GM12892 (cell line): ENCODE measurements around the gene TCEA2.

ENCODE experiments used
- DNase-seq: peaks from one replicate; pipeline ENCODE4 v3.0.0; 2011; ENCODE audit not compliant: insufficient read length
- FAIRE-seq: peaks from 2 replicates; lab custom pipeline; 2011; peaks lifted over from hg19 to GRCh38; lab: Jason Lieb, UNC
- POLR2A ChIP-seq: IDR thresholded peaks from 2 replicates; pipeline ENCODE4 v1.6.1; 2011; ENCODE audit warnings: low read depth, low read length, control low read depth
- POLR2AphosphoS5 ChIP-seq: IDR thresholded peaks from 2 replicates; pipeline ENCODE4 v1.6.1; 2011; ENCODE audit warnings: low read depth, low read length, control low read depth
- TAF1 ChIP-seq: IDR thresholded peaks from 2 replicates; pipeline ENCODE4 v1.6.1; 2011; ENCODE audit warnings: low read depth, mild to moderate bottlenecking, control low read depth, low read length, borderline replicate concordance

The TCEA2 gene

DNA sequence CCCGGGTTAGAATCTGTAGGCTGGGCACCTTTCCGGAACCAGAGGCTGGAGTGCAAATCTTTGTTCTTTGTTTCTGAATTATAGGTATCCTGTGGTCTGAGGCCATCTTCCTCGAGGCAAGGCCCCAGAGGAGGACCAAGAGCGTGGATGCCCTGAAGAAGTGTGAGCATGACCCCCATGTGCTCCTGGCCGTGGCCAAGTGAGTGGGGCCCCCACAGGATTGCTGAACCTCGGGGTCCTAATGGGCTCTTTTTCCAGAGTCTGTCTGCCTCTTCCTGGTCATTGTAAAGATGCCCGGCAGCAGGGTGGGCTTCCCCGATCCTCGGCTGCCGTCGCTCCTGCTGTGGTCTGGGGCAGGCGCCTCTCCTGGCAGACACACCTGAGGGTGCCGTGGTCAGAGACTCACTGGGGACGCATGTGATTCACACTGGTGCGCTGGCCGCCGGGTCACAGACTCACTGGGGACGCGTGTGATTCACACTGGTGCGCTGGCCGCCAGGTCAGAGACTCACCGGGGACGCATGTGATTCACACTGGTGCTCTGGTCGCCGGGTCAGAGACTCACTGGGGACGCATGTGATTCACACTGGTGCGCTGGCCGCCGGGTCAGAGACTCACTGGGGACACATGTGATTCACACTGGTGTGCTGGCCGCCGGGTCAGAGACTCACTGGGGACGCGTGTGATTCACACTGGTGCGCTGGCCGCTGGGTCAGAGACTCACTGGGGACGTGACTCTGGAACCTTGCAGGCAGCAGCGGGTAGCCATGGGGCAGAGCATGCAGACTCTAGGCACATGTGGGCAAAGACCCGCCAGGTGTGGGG is 33.5 kb upstream of the TCEA2 start:
- no peak for FAIRE-seq
- DNase-seq: no peak
- TF ChIP-seq POLR2A (no peak), POLR2AphosphoS5 (no peak), TAF1 (no peak)

DNA sequence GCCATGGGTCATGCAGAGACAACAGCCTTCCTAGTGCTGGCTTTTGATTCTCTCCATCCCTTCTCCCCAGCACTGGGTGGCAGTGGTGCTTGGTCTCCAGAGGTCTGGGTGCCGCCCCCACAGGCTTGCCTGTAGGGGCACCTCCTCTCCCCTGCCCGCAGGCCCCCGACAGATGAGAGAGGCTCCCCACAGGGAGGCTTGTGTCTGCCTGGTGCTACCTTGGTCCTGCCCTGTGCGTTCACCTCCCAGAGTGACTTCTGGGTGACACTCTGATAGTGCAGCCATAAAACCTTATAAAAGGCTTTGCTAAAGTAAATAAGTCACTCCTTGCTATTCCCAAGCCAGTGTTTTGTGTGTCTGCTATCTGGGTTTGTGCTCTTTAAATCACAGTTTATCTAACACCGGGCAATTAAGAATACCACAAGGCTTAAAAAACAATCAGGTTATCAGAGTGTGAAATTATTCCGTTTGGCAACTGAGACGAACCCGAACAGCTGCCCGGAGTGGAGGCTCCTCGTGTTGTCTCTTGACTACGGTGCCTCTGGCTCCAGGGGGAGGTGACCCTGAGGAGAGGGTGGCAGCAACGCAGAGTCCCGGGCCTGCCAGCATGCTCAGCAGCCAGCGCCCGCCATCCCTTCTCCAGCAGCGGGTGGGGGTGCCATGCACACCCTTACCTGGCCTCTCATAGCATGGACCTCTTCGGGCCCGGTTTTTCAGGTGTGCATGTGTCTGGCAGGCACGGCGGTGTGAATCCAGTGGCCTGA is 32.4 kb upstream of the TCEA2 start:
- DNase-seq: no peak
- TF ChIP-seq POLR2AphosphoS5 (peak; percentile 36; the same call in 1 of the 2 replicates), POLR2A (no peak)
- no peak for FAIRE-seq

DNA sequence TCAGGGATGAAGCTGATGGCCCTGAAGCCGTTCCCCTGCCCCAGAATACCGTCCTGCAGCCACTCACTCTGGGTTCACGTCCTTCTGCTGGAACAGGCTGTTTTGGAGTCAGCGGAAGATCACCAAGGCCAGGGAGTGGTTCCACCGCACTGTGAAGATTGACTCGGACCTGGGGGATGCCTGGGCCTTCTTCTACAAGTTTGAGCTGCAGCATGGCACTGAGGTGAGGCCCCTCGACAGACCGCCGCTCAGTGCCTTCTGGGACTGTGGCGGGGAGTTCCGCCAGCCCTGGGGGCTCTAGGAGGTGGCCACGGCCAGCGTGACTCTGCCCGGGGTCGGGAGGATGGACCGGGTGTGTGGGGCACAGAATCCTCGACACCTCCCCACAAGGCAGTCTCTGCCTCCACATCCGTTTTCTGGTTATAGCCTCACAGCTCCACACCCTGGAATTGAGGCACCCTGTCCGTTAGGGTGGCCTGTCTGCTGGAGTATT is 31.1 kb upstream of the TCEA2 start:
- DNase-seq (no peak), FAIRE-seq (no peak)
- TF ChIP-seq POLR2AphosphoS5 (0 out of 2 replicates have a peak, but pooled peaks have one; percentile 10), POLR2A (no peak)

DNA sequence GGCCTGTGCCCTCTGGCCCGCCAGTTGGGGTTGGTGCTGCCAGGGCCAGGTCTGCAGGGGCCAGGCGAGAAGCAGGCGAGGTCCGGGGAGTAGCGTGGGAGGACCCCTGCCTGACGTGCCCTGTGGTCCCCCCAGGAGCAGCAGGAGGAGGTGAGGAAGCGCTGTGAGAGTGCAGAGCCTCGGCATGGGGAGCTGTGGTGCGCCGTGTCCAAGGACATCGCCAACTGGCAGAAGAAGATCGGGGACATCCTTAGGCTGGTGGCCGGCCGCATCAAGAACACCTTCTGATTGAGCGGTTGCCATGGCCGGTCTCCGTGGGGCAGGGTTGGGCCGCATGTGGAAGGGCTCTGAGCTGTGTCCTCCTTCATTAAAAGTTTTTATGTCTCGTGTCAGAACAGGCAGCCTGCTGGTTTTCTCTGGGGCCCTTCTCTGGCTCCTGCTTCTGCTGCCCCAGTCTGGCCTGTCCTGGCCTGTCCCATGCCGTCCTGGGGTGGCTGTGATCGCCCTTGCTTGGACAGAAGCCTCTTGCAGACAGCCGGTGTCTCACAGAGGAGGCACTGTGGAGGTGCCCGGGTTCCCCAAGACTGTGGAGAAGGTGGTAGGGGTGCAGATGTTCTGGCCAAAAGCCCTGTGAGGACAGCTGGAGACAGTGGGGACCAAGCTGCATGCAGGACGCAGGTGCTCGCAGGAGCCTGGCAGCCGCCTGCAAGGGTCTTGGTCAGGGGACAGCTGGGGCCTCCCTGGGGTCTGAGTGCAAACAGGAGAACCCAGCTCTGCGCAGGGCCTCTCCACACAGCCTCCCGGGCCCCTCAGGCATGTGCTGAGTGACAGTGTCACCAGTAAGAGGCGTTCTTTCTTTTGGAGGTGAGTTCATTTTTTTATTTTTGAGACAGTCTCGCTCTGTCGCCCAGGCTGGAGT is 30.0 kb upstream of the TCEA2 start:
- FAIRE-seq (no peak), DNase-seq (no peak)
- TF ChIP-seq POLR2AphosphoS5 (peak; percentile 5; the same call in 1 of the 2 replicates), POLR2A (no peak)

DNA sequence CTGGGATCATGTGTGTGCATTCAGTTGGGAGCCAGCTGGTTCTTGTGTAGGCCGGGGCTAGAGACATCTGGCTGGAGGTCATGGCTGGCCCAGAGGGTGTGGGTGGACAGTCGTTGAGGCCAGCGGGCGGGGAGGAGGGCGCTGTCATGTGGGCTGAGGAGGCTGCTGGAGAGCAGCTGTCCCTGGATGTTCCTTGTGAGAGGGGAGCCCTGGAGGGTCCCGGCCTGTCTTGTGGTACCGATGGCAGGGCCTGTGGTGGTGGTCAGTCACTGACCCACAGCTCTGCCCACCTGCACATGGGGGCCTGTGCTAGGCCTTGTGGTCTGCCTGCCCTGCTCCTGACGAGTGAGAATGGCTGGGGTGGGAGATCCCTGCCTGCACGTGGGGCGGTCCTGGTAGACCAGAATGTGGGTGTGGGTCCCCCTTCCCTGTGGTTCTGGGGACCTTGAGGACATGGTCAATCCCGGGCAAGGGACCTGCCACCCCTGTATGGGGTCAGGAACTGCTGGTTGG is 29.0 kb upstream of the TCEA2 start:
- TF ChIP-seq POLR2AphosphoS5: no peak
- FAIRE-seq: no peak
- DNase-seq: no peak

DNA sequence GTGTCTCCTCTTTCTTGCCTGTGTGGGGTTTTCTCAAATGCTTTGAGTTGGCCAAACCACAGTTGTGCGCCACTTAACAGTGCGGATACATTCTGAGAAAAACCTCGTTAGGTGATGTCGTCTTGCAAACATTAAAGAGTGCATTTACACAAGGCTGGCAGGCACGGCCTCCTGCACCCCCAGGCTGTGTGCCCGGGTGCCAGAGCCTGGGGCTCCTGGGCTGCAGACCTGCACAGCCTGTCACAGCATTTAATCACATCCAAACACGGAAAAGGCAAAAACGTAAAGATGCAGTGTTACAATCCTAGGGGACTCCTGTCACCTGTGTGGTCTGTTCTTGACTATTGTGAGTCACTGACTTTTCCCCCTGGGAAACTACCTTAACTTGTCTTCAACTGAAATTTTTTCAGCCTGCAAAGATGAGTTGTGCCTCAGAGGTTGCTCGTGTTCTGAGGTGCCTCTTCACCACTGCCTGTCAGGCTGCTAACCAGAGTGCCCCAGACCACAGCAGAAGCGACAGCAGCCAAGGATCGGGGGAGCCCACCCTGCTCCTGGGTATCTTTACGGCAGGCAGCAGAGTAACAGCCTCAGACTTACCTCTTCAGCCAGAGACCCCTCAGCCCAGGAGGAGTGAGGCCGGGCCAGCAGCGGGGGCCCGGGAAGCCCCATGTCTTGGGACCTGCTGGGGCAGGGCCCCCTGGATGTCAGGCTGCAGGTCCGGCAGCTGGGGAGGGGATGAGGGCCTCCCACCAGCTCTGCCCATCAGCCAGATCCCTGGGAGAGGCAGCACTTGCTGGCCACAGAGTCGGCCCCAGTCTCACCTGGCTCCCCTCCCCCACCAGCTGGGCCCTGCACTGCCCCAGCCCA is 27.7 kb upstream of the TCEA2 start:
- TF ChIP-seq POLR2AphosphoS5 (peak; percentile 64; the same call in 1 of the 2 replicates), TAF1 (no peak)
- DNase-seq: no peak
- FAIRE-seq: no peak

DNA sequence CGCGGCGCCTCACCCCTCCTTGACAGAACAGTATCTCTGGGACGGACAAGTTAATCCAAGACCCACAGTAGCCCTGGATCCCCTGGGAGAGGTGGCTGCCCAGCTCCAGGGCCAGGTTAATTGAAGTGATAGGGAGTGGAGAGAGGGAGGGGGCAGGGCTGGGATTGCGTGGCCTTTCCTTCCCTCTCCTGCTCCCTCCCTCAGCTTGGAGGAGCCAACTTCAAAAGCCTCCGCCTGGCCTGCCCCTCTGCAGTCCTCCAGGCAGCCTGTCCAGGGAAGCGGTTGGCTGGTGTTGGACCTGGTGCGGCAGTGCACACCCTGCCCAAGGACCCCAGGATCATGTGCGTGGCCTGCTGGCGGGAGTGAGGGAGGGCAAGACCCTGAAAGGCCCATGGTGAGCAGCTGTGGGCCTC is 27.1 kb upstream of the TCEA2 start, which contains the start of gene C20orf204:
Gene C20orf204 (plus strand): TSS at position 250 of the 413 bp plus-strand sequence. CDS start 142 bp downstream, at position 392.
- DNase-seq: no peak
- TF ChIP-seq POLR2A (0 out of 2 replicates have a peak, but pooled peaks have one; percentile 39), TAF1 (no peak), POLR2AphosphoS5 (no peak; the same call in 1 of the 2 replicates)
- FAIRE-seq: no peak

DNA sequence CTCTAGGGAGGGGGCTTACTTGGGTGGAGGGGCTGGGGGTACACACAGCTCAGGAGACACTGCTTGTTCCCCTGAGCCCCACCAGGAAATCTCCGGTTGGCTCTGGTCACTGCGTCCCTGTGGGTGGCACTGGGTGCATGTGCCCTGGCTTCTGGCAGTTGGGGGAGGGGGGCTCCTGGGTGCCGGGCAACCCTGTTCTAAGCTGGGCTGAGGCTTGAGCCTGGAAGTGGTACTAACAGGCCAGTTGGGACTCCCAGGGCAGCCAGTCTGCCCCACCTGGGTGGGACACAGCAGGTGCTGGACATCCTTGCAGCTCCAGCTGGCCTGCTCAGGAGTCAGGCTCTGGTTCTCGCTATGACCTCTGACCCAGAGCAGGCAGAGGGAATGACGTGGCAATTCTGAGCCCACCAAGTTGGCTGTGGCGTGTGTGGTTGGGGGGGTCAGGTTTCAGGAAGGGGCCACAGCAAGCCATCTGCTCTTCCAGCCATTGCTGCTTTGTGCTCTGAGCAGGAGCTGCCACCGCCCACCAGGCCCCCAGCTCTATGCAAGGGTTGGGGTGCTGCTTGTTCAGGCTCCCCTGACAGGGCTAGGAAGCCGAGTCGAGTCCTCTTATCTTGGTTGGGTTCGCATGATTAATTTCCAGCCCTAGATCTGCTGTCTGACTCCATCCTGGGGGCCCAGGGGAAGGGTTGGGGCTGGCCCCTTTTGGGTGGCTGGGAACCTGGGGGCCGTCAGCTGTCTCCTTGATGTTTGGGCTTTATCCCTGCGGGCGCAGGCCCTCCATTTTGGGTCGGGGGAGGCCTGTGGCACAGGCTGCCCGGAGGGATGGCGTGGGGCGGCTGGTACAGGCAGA is 26.4 kb upstream of the TCEA2 start:
- TF ChIP-seq TAF1 (no peak), POLR2AphosphoS5 (no peak), POLR2A (no peak; the same call in 1 of the 2 replicates)
- FAIRE-seq (no peak), DNase-seq (no peak)

DNA sequence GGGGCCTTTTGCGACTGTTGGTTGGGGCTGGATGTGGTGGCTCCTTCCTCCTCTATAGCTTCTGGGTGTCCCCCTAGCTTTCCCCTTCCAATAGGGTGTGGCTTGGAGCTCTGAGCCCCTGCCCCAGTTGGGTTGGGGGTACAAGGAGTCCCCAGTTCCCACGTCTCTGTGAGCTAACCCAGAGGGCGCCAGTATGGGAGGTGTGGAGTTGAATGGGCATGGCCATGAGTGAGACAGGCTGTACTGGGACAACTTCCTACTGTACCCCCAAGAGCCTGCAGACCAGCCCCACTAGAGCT is 25.9 kb upstream of the TCEA2 start:
- no peak for FAIRE-seq
- TF ChIP-seq POLR2AphosphoS5: no peak
- no peak for TF ChIP-seq TAF1
- TF ChIP-seq POLR2A: peak; percentile 15; the same call in 1 of the 2 replicates
- no peak for DNase-seq
